IMR-90 (cell line): ENCODE measurements around the gene PARD3.

ENCODE experiments used
- CTCF ChIP-seq: conservative IDR thresholded peaks from 2 replicates; pipeline ENCODE4 v1.5.1; 2012; ENCODE audit warnings: mild to moderate bottlenecking, low read depth, low read length, improper control_type of control experiment
- FOS ChIP-seq: fragments of 150-350 bp; IDR thresholded peaks from 2 replicates; pipeline ENCODE4 v1.6.1; 2016; ENCODE audit warnings: low read depth, low read length
- MAZ ChIP-seq: IDR thresholded peaks from 2 replicates; pipeline ENCODE4 v1.6.1; 2012; ENCODE audit warnings: low read depth, mild to moderate bottlenecking, low read length, improper control_type of control experiment, moderate library complexity, borderline replicate concordance
- NFE2L2 ChIP-seq: fragments of 150-350 bp; IDR thresholded peaks from 2 replicates; pipeline ENCODE4 v1.6.1; 2016; ENCODE audit warnings: low read depth, mild to moderate bottlenecking, low read length
- RAD21 ChIP-seq: IDR thresholded peaks from 2 replicates; pipeline ENCODE4 v1.6.1; 2012; ENCODE audit warnings: low read length, improper control_type of control experiment
- SMC3 ChIP-seq: fragments of 150-350 bp; IDR thresholded peaks from 2 replicates; pipeline ENCODE4 v1.6.1; 2016; ENCODE audit warnings: low read depth, mild to moderate bottlenecking, antibody characterized with exemption, low read length, moderate library complexity

DNA sequence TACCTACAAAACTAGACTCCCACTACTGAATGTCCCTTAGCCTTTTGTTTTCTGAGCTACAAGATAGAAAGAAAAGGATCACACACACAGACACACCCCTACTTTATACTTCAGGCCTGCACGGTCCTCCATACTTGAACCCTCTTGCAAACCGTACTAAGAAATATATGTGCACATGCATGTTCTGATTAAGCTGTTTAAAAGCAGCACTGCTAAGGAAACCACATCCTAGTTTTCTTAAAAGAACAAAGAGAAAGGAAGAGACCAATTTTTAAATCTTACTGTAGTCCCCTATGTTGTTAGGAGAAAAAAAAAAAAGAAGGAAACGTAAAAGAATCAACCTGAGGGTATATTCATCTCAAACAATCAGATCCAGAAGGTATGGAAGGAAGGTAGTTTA is 501.2 kb downstream of the PARD3 start:
- no peak for TF ChIP-seq CTCF
- TF ChIP-seq SMC3, result no peak
- no peak for TF ChIP-seq FOS
- TF ChIP-seq NFE2L2, result no peak
- TF ChIP-seq RAD21, result no peak
- no peak for TF ChIP-seq MAZ
